Ovary (tissue), 9 donors: Measurements from ENCODE around the gene CDH10. TPM values are rescaled to one million over a fixed set of nuclear protein-coding genes. Genes with fewer than 3 reads are reported as not detected.

Experiments
- DNase-seq, 5 donors: peaks; one replicate each; pipeline ENCODE4 v3.0.0-alpha.2; 2019 to 2020
- H3K27ac ChIP-seq, 2 donors: fragments of 200-600 bp; one replicate each; pipeline versions ENCODE4 v1.5.1 to v1.8.0; 2019 to 2022
- H3K27me3 ChIP-seq: fragments of 200-600 bp; one replicate; pipeline ENCODE4 v1.8.0; 2022
- H3K36me3 ChIP-seq: fragments of 200-600 bp; sonication (generic); one replicate; pipeline ENCODE4 v1.5.1; 2019
- H3K4me1 ChIP-seq: one replicate; pipeline ENCODE4 v1.8.1; 2013; ENCODE audit warnings: mild to moderate bottlenecking, moderate library complexity; ENCODE audit not compliant: insufficient read depth
- H3K4me3 ChIP-seq: fragments of 200-600 bp; sonication (generic); one replicate; pipeline ENCODE4 v1.5.1; 2017
- H3K9me3 ChIP-seq, 2 donors: fragments of 200-600 bp in 1 of 2; sonication (generic) in 1 of 2; one replicate each; pipeline versions ENCODE4 v1.5.1 to v1.8.1; 2013 to 2019; ENCODE audit warnings: mild to moderate bottlenecking in 1 of 2, moderate library complexity in 1 of 2
- CTCF ChIP-seq, 3 donors: fragments of 450-650 bp in 2 of 3; fragments of 200-600 bp in 1 of 3; IDR thresholded peaks; one replicate each; pipeline versions ENCODE4 v1.5.1 to v1.8.0; 2016 to 2022; ENCODE audit warnings: antibody characterized with exemption in 3 of 3, mild to moderate bottlenecking in 1 of 3
- EP300 ChIP-seq: sonication (generic); formaldehyde crosslinking; IDR thresholded peaks from one replicate; pipeline ENCODE4 v1.6.1; 2017; ENCODE audit warnings: antibody characterized with exemption
- POLR2A ChIP-seq: fragments of 450-650 bp; IDR thresholded peaks from one replicate; pipeline ENCODE4 v1.6.1; 2017; ENCODE audit warnings: antibody characterized with exemption, mild to moderate bottlenecking, moderate library complexity
- WGBS, 3 donors: extraction: QIAGEN DNeasy Blood & Tissue Kit in 1 of 3; methylation state at CpG; one replicate each; pipeline versions ENCODE4 v1.1.5 to v1.1.7; 2013 to 2017; 5-methylcytosine and 5-hydroxymethylcytosine counted together
- intact Hi-C, 4 donors: fragments of 100-400 bp; cut with DNase I; formaldehyde crosslinking; loops; one replicate each; pipeline versions ENCODE4 v1.11.0 to v1.15.1; 2022 to 2023
- polyA plus RNA-seq, 2 donors: library from polyadenylated mRNA; stranded (reverse); fragments of 200-250 nt in 1 of 2; fragments of 350-450 nt in 1 of 2; fragmentation: Illumina TruSeq in 1 of 2; extraction: RNeasy Lipid Tissue Mini Kit (QIAGEN cat#74804) in 1 of 2; gene quantifications; one replicate each; pipeline ENCODE4 v1.2.3, GENCODE V29; 2013 to 2014
- total RNA-seq, 7 donors: library from RNA; depleted of rRNA in 2 of 7; stranded (reverse); fragments of >200 nt in 2 of 7; fragmentation: NEBNext Ultra II Directional in 3 of 7; extraction: Animal tissue kit (Norgen Biotek cat#: 25700) in 3 of 7; gene quantifications; one replicate each; pipeline versions ENCODE4 v1.1.0 to v1.2.4, GENCODE V29; 2016 to 2023
- donor health status: DM: no; HTN: no; CAD: no; lungs with moderate emphysema.
- donor health status: DM: no; HTN: no; CAD: no.
- donor health status: Bipolar disorder and iron deficiency.
- donor health status: DM: yes; HTN: yes; CAD: no.
- donor health status: DM: no; HTN: no; CAD: no.
- donor health status: DM: yes; HTN: yes; CAD: no.

The CDH10 gene
- total and polyA plus RNA-seq, 9 donors = 0.08 to 0.22 (median 0.12) TPM; not detected in 5

GRCh38 chr5:24624872-24625271 is 19.9 kb downstream of the CDH10 start:
- Histone ChIP-seq H3K9me3 (no peaks in the 10 kb centered on the region), H3K4me3 (no peak overlapping the region), H3K27me3 (no peaks in the 10 kb centered on the region), H3K27ac (no peak overlapping the region), H3K36me3 (no peaks in the 10 kb centered on the region), H3K4me1 (no peaks in the 10 kb centered on the region)
- no peak for DNase-seq
- intact Hi-C loops = no loop called here
- TF ChIP-seq CTCF (IDR thresholded peaks at IDR 0.05) (no peak), POLR2A (no peak), EP300 (no peak)

GRCh38 chr5:24623624-24624023 is 21.2 kb downstream of the CDH10 start:
- no peak for TF ChIP-seq POLR2A
- TF ChIP-seq CTCF (IDR thresholded peaks at IDR 0.05) = no peak
- TF ChIP-seq EP300 = no peak

GRCh38 chr5:24623031-24623430 is 21.7 kb downstream of the CDH10 start:
- Histone ChIP-seq H3K36me3 (no peaks in the 10 kb centered on the region), H3K9me3 (no peaks in the 10 kb centered on the region), H3K4me3 (no peak overlapping the region), H3K27me3 (no peaks in the 10 kb centered on the region), H3K27ac (no peak overlapping the region), H3K4me1 (no peaks in the 10 kb centered on the region)
- TF ChIP-seq POLR2A = no peak
- intact Hi-C loops = no loop called here
- DNase-seq = no peak
- 24 to 28% (median 27%) methylated on average over 5 of the region's 5 CpGs for WGBS, 3 donors

More at GRCh38 chr5:24623624-24624023, 21.2 kb downstream of the CDH10 start:
- no peak for DNase-seq
- Histone ChIP-seq H3K9me3 (no peaks in the 10 kb centered on the region), H3K4me1 (no peaks in the 10 kb centered on the region), H3K27me3 (no peaks in the 10 kb centered on the region), H3K4me3 (no peak overlapping the region), H3K27ac (no peak overlapping the region), H3K36me3 (no peaks in the 10 kb centered on the region)
- 4 to 21% (median 7%) methylated on average over 1 of the region's 1 CpG for WGBS, 3 donors
- intact Hi-C loops = no loop called here

GRCh38 chr5:24621792-24622191 is 23.0 kb downstream of the CDH10 start:
- 40 to 50% (median 48%) methylated on average over 6 of the region's 6 CpGs for WGBS, 3 donors
- Histone ChIP-seq H3K4me3 (no peak overlapping the region), H3K27ac (no peak overlapping the region), H3K9me3 (no peaks in the 10 kb centered on the region), H3K27me3 (no peaks in the 10 kb centered on the region), H3K4me1 (no peaks in the 10 kb centered on the region), H3K36me3 (no peaks in the 10 kb centered on the region)
- DNase-seq = no peak
- TF ChIP-seq CTCF (IDR thresholded peaks at IDR 0.05) (no peak), POLR2A (no peak), EP300 (no peak)
- intact Hi-C loops = no loop called here

- Histone ChIP-seq H3K27me3 (no peaks in the 10 kb centered on the region), H3K4me1 (no peaks in the 10 kb centered on the region), H3K27ac (no peak overlapping the region), H3K9me3 (no peaks in the 10 kb centered on the region), H3K36me3 (no peaks in the 10 kb centered on the region), H3K4me3 (no peak overlapping the region)
- 49 to 65% (median 56%) methylated on average over 1 of the region's 1 CpG for WGBS, 3 donors
- TF ChIP-seq POLR2A (no peak), EP300 (no peak), CTCF (IDR thresholded peaks at IDR 0.05) (no peak)
- DNase-seq = no peak
- intact Hi-C loops = no loop called here
These were observed 28.2 kb downstream of the CDH10 start for GRCh38 chr5:24616566-24616965.
